Measurements from ENCODE around the gene CACNG5. TPM values are rescaled to one million over a fixed set of nuclear protein-coding genes. Genes with fewer than 3 reads are reported as not detected.

The CACNG5 gene
- polyA plus RNA-seq, 3 donors: 0.12 TPM; not detected in 2

- WGBS, 3 donors: 73 to 81% (median 78%) methylated on average over 9 of the region's 9 CpGs
- no peak overlapping the region for H3K27ac ChIP-seq (ENCODE audit: low read depth, low read length)
Observed at GRCh38 chr17:66920435-66920834, 85.5 kb downstream of the CACNG5 start.

GRCh38 chr17:66920950-66921349, 86.0 kb downstream of the CACNG5 start:
- 73 to 87% (median 81%) methylated on average over 4 of the region's 4 CpGs for WGBS, 3 donors

GRCh38 chr17:66923886-66924285, 89.0 kb downstream of the CACNG5 start:
- 51 to 59% (median 54%) methylated on average over 1 of the region's 1 CpG for WGBS, 3 donors
- no peak overlapping the region for H3K27ac ChIP-seq (ENCODE audit: low read depth, low read length)

More at GRCh38 chr17:66920950-66921349, 86.0 kb downstream of the CACNG5 start:
- H3K27ac ChIP-seq (ENCODE audit: low read depth, low read length): no peak overlapping the region

GRCh38 chr17:66925811-66926500, 91.0 kb downstream of the CACNG5 start:
- WGBS, 3 donors: 77 to 81% (median 77%) methylated on average over 8 of the region's 8 CpGs
- no peak overlapping the region for H3K27ac ChIP-seq (ENCODE audit: low read depth, low read length)

GRCh38 chr17:66928949-66929348, 94.0 kb downstream of the CACNG5 start:
- WGBS, 3 donors: 85 to 88% (median 86%) methylated on average over 5 of the region's 5 CpGs
- no peak overlapping the region for H3K27ac ChIP-seq (ENCODE audit: low read depth, low read length)

- 32 to 59% (median 35%) methylated on average over 1 of the region's 1 CpG for WGBS, 3 donors
- H3K27ac ChIP-seq (ENCODE audit: low read depth, low read length): no peak overlapping the region
Observed at GRCh38 chr17:66929591-66929990, 94.7 kb downstream of the CACNG5 start.

GRCh38 chr17:66930933-66931332, 96.0 kb downstream of the CACNG5 start:
- 56 to 68% (median 63%) methylated on average over 3 of the region's 3 CpGs for WGBS, 3 donors
- H3K27ac ChIP-seq (ENCODE audit: low read depth, low read length): no peak overlapping the region

- WGBS, 3 donors: 59 to 71% (median 64%) methylated on average over 2 of the region's 2 CpGs
- H3K27ac ChIP-seq (ENCODE audit: low read depth, low read length): no peak overlapping the region
Observed at GRCh38 chr17:66932311-66932710, 97.4 kb downstream of the CACNG5 start.

- WGBS, 3 donors: 58 to 66% (median 65%) methylated on average over 2 of the region's 2 CpGs
- H3K27ac ChIP-seq (ENCODE audit: low read depth, low read length): no peak overlapping the region
Observed at GRCh38 chr17:66934040-66934439, 99.1 kb downstream of the CACNG5 start.

Other genes starting within 250 kb of the CACNG5 start
- gene CACNG4, start 129.6 kb downstream of the CACNG5 start, polyA plus RNA-seq: under 1 TPM in 2 of 3 donors, not detected in 1; 0.12 to 0.29 TPM
- not detected for gene CACNG1, start 209.4 kb downstream of the CACNG5 start, polyA plus RNA-seq